Measurements from ENCODE around the gene MAPKAPK2. TPM values are rescaled to one million over a fixed set of nuclear protein-coding genes. Genes with fewer than 3 reads are reported as not detected.

The MAPKAPK2 gene
- total and polyA plus RNA-seq, 2 of the 13 experiments (the other 11 are each of a cell fraction or from before 2014, with no cell fraction given): 16.6 to 34.0 TPM

GRCh38 chr1:206768472-206769303 lies 84.0 kb downstream of the MAPKAPK2 start:
- H3K27ac ChIP-seq (ENCODE audit: extremely low read length, insufficient read depth, low read length): no peak overlapping the region
- BruUV-seq (replicated peaks): no TSS peak
- intact Hi-C loops (cut with micrococcal nuclease; ENCODE audit: unreplicated experiment): no loop called here
- no peak overlapping the region for H3K4me3 ChIP-seq (replicated peaks in 1 of 3; ENCODE audit: insufficient read depth in 1 of 3, low read depth in 2 of 3, low read length in 3 of 3)
- ChIA-PET CTCF (ENCODE audit: low intra/inter-chr PET ratio, low total read pairs) (no interaction called here), POLR2A (no interaction called here)
- no peaks in the 10 kb centered on the region for H3K9me3 ChIP-seq (ENCODE audit: low read length)
- ATAC-seq (no peak), DNase-seq (ENCODE audit: low spot score) (no peak), FAIRE-seq (no peak)
- no peaks in the 10 kb centered on the region for H3K79me2 ChIP-seq (ENCODE audit: insufficient read depth, low read length)
- H3K27me3 ChIP-seq (ENCODE audit: control insufficient read depth in 1 of 2, insufficient read depth in 2 of 2, low read length in 2 of 2): peaks cover 0 to 17% of the 10 kb centered on the region in 2 experiments; a peak in 3 of 5 replicates
- H3K36me3 ChIP-seq (replicated peaks in 1 of 2; ENCODE audit: control insufficient read depth in 1 of 2, insufficient read depth in 2 of 2, low read length in 2 of 2): no peaks in the 10 kb centered on the region
- 59% methylated on average over 14 of the region's 14 CpGs for WGBS (ENCODE audit: low lambda C conversion rate)
- no peak overlapping the region for H2AFZ ChIP-seq (ENCODE audit: low read length)
- H3K9ac ChIP-seq (ENCODE audit: insufficient read depth, low read depth, low read length): no peak overlapping the region
- no peaks in the 10 kb centered on the region for H4K20me1 ChIP-seq (ENCODE audit: insufficient read depth, low read length)
- H3K4me2 ChIP-seq (ENCODE audit: low read depth, low read length): no peak overlapping the region
- TF ChIP-seq MEF2D (CRISPR knock-in tag; IDR thresholded peaks at IDR 0.05) (no peak), ZNF543 (CRISPR knock-in tag; IDR thresholded peaks at IDR 0.05) (no peak), GATAD2A (CRISPR knock-in tag; IDR thresholded peaks at IDR 0.05) (no peak), NR3C1 (CRISPR knock-in tag; IDR thresholded peaks at IDR 0.05) (no peak), ZFY (CRISPR knock-in tag; IDR thresholded peaks at IDR 0.05) (no peak)
- peaks cover 10% of the 10 kb centered on the region; the same call in 1 of the 2 replicates for H3K4me1 ChIP-seq (ENCODE audit: insufficient read depth, low read length)
- in situ Hi-C loops (cut with HindIII; ENCODE audit: extremely low pct_ligation_motif_present, low pct_unique_long_range_greater_than_20kb): no loop called here

GRCh38 chr1:206769304-206769731 lies 84.6 kb downstream of the MAPKAPK2 start:
- POLR2A ChIA-PET: no interaction called here
- H3K9me3 ChIP-seq (ENCODE audit: low read length): no peaks in the 10 kb centered on the region
- H2AFZ ChIP-seq (ENCODE audit: low read length): no peak overlapping the region
- peaks cover 0 to 17% of the 10 kb centered on the region in 2 experiments; a peak in 3 of 5 replicates for H3K27me3 ChIP-seq (ENCODE audit: control insufficient read depth in 1 of 2, insufficient read depth in 2 of 2, low read length in 2 of 2)
- peaks cover 10% of the 10 kb centered on the region; the same call in 1 of the 2 replicates for H3K4me1 ChIP-seq (ENCODE audit: insufficient read depth, low read length)
- CTCF ChIA-PET (ENCODE audit: low intra/inter-chr PET ratio, low total read pairs): no interaction called here
- H3K4me3 ChIP-seq (replicated peaks in 1 of 3; ENCODE audit: insufficient read depth in 1 of 3, low read depth in 2 of 3, low read length in 3 of 3): no peak overlapping the region
- H3K27ac ChIP-seq (ENCODE audit: extremely low read length, insufficient read depth, low read length): no peak overlapping the region
- BruUV-seq (replicated peaks): no TSS peak
- TF ChIP-seq NR2C2 (CRISPR knock-in tag; IDR thresholded peaks at IDR 0.05; ENCODE audit: borderline replicate concordance) (no peak), HHEX (CRISPR knock-in tag; IDR thresholded peaks at IDR 0.05) (no peak), ZNF660 (CRISPR knock-in tag; IDR thresholded peaks at IDR 0.05; ENCODE audit: borderline replicate concordance, low read depth) (no peak), DZIP1 (CRISPR knock-in tag; IDR thresholded peaks at IDR 0.05) (no peak), THRA (CRISPR knock-in tag; IDR thresholded peaks at IDR 0.05; ENCODE audit: borderline replicate concordance) (no peak)
- TF ChIP-seq, protein P1, sequence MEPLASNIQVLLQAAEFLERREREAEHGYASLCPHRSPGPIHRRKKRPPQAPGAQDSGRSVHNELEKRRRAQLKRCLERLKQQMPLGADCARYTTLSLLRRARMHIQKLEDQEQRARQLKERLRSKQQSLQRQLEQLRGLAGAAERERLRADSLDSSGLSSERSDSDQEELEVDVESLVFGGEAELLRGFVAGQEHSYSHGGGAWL (CRISPR knock-in tag; IDR thresholded peaks at IDR 0.05): no peak
- no peak for ATAC-seq
- no peak for FAIRE-seq
- no peaks in the 10 kb centered on the region for H4K20me1 ChIP-seq (ENCODE audit: insufficient read depth, low read length)
- no peak for DNase-seq (ENCODE audit: low spot score)
- H3K9ac ChIP-seq (ENCODE audit: insufficient read depth, low read depth, low read length): no peak overlapping the region
- no peaks in the 10 kb centered on the region for H3K36me3 ChIP-seq (replicated peaks in 1 of 2; ENCODE audit: control insufficient read depth in 1 of 2, insufficient read depth in 2 of 2, low read length in 2 of 2)
- 27% methylated on average over 7 of the region's 7 CpGs for WGBS (ENCODE audit: low lambda C conversion rate)
- H3K4me2 ChIP-seq (ENCODE audit: low read depth, low read length): no peak overlapping the region
- in situ Hi-C loops (cut with HindIII; ENCODE audit: extremely low pct_ligation_motif_present, low pct_unique_long_range_greater_than_20kb) (no loop called here), intact Hi-C loops (cut with micrococcal nuclease; ENCODE audit: unreplicated experiment) (no loop called here)
- H3K79me2 ChIP-seq (ENCODE audit: insufficient read depth, low read length): no peaks in the 10 kb centered on the region
